Activated naive CD8-positive, alpha-beta T cell treated with anti-CD3 and anti-CD28 coated beads, Interleukin-2, amount 50 U/mL, for 24 hours (primary cell): ENCODE results near the gene RHBDD1.
A peak's percentile ranks its signal among the peaks of the same experiment; 100 is the strongest.

Experiments
- ATAC-seq: fragments of 150-1000 bp; cut with Tn5 transposase; one replicate; pipeline ENCODE4 v1.10.0; 2021
- DNase-seq: peaks from one replicate; pipeline ENCODE4 v3.0.0; 2021
- H3K27ac Mint-ChIP-seq: one replicate; pipeline ENCODE4 v1.8.0; 2021; ENCODE audit warnings: mild to moderate bottlenecking, mixed read lengths
- H3K27me3 Mint-ChIP-seq: one replicate; pipeline ENCODE4 v1.8.0; 2021; ENCODE audit warnings: mixed read lengths
- H3K36me3 Mint-ChIP-seq: one replicate; pipeline ENCODE4 v1.8.0; 2021; ENCODE audit warnings: low read depth, mixed read lengths
- H3K4me1 Mint-ChIP-seq: one replicate; pipeline ENCODE4 v1.8.0; 2021; ENCODE audit warnings: mixed read lengths
- H3K4me3 Mint-ChIP-seq: one replicate; pipeline ENCODE4 v1.8.0; 2021; ENCODE audit warnings: mild to moderate bottlenecking, moderate library complexity, mixed read lengths
- H3K9me3 Mint-ChIP-seq: one replicate; pipeline ENCODE4 v1.8.0; 2021; ENCODE audit warnings: mixed read lengths

RHBDD1 gene

DNA sequence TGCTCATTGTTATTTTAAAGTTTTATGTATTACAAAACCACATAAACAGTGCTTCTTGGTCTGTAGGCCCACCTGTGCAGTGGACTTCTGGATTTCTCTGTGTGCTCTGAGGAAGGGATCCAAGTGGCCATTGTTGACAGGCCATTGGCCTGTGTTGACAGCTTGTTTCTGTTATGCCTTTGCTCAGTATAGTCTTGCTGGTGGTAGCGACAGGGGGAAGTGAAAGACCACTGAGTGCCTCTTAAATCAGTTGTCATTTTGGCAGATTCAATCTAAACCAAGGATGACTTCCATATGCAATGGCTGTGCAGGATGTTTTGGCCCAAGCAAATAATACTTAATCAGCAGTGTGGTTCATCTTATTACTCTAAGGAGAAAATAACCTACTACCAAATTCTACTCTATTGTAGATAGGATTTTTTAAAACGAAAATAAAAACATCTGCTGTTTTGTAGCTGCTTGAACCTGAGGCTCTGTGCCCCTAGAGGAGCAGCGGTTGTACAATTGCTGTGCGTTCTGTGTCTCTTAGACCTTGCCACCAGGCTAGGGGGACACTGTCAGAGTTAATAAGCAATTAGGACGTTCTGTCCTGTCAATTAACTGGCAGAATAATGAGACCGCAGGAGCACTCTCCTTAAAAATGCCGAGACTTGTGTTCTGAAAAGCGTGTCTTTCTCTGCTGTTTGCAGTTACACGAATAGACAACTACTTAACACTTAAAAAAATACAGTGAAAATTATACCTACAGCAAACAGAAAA is 108.2 kb downstream of the RHBDD1 start:
- H3K9me3 Mint-ChIP-seq: peaks cover 4% of the 10 kb centered on the region
- DNase-seq: no peak
- no peak overlapping the region for H3K4me3 Mint-ChIP-seq
- H3K36me3 Mint-ChIP-seq: peaks cover 28% of the 10 kb centered on the region
- no peak for ATAC-seq
- no peak overlapping the region for H3K27ac Mint-ChIP-seq
- no peaks in the 10 kb centered on the region for H3K4me1 Mint-ChIP-seq
- no peaks in the 10 kb centered on the region for H3K27me3 Mint-ChIP-seq

DNA sequence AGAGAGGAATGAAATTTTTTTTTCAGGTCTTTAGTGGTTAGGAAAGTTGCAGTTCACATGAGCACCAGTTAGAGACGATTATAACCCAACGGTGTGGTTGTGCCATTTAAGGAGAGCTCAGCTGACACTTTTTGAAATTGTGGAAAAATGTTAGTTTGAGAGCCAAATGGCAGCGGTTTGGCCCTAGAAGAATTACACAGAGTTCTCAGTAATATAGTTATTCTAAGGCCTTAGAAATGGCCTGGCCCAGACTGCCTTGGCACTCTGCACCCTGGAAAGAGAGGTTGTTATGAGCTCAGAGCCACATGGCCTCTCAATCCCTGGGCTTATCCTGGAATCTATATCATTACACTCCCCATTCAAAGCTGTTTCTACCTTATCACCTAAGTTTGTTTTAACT is 117.4 kb downstream of the RHBDD1 start:
- ATAC-seq: no peak
- Mint-ChIP-seq H3K4me1 (peaks cover 6% of the 10 kb centered on the region), H3K27me3 (no peaks in the 10 kb centered on the region), H3K4me3 (no peak overlapping the region), H3K36me3 (peaks cover 39% of the 10 kb centered on the region), H3K9me3 (peaks cover 15% of the 10 kb centered on the region), H3K27ac (no peak overlapping the region)
- no peak for DNase-seq

DNA sequence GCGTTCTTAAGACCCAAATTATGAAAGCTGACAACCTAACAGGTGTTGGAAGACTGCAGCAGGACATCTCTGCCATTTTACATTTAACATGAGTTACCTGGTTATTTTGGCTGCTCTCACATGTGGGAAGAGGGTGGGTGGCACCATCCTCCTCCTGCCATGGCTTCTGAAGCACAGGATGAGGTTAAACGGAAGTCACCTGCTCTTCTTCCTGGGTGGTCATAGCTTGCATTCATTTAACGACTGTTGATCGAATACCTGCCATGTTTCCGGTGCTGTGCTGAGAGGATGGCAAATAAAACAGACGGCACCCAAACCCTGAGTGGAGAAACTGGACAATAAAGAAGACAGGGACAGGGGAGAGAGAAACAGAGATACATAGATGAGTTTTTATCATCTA is 118.0 kb downstream of the RHBDD1 start:
- Mint-ChIP-seq H3K4me3 (no peak overlapping the region), H3K27ac (no peak overlapping the region)
- no peak for ATAC-seq

DNA sequence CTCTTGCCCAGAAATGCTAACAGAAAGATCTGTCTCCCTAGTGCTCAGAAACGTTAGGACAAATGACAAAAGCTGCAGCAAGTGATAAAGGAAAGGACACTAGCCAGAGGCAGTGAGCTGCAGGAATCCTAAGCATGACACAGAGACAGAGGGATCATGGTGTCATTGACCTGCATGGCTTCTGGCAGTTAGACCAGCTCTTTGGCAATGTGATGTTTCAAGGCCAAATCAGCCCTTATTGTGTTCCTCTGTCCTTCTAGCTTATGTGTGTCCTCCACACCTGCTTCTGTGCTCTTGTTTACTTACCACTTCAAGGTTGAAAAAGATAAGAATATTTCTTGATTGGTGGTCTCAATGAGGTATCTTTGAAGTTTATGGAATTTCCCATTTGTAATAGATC is 120.8 kb downstream of the RHBDD1 start:
- no peaks in the 10 kb centered on the region for H3K27me3 Mint-ChIP-seq
- no peak for ATAC-seq
- no peak overlapping the region for H3K27ac Mint-ChIP-seq
- H3K4me3 Mint-ChIP-seq: no peak overlapping the region
- H3K36me3 Mint-ChIP-seq: peaks cover 44% of the 10 kb centered on the region
- H3K9me3 Mint-ChIP-seq: peaks cover 26% of the 10 kb centered on the region
- H3K4me1 Mint-ChIP-seq: peaks cover 6% of the 10 kb centered on the region
- DNase-seq: no peak

More for the DNA sequence above, 118.0 kb downstream of the RHBDD1 start:
- Mint-ChIP-seq H3K9me3 (peaks cover 21% of the 10 kb centered on the region), H3K36me3 (peaks cover 39% of the 10 kb centered on the region), H3K27me3 (no peaks in the 10 kb centered on the region), H3K4me1 (peaks cover 6% of the 10 kb centered on the region)
- no peak for DNase-seq

DNA sequence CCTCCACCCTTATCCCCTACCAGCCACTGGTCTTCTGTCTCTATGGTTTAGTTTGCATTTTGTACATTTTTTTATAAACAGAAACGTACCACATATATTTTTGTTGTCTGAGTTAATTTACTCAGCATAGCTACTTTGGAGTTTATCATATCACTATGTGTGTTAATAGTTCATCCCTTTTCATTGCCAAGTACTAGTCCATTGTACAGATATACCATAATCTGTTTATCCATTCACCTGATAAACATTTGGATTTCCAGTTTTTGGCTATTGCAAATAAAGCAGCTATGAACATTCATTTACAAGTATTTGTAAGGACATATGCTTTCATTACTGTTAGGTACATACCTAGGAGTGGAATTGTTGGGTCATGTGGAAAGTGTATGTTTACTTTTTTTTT is 123.6 kb downstream of the RHBDD1 start:
- no peak overlapping the region for H3K4me3 Mint-ChIP-seq
- DNase-seq: no peak

DNA sequence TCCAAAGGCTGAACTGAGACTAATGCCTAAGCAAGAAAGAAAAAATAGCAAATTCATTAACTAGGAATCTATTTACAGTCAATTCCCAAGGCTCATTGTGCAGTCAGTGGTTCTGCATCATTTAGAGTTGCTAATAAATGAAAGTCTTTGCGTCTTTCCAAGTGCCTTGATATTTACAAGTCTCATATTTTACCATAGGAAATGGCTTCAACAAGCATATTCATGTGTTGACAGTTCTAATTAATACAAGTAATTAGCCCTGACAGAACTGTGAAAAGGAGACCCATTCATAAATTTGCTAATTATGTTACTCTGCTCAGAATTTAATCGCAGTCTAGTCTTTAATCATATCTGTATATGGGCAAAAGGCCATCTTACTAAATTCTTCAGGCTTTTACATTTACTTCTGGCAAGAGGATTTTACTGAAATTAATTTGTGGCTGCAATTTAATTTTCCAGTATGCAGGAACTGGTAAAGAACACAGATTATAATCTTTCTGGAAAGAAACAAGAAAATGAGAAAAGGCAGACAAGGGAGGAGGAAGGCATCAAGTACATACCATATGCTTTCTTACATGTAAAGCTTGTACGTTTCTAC is 126.4 kb downstream of the RHBDD1 start:
- no peak overlapping the region for H3K4me3 Mint-ChIP-seq
- H3K4me1 Mint-ChIP-seq: no peaks in the 10 kb centered on the region
- DNase-seq: no peak
- no peak overlapping the region for H3K27ac Mint-ChIP-seq
- peaks cover 21% of the 10 kb centered on the region for H3K36me3 Mint-ChIP-seq
- ATAC-seq: no peak
- no peaks in the 10 kb centered on the region for H3K27me3 Mint-ChIP-seq
- H3K9me3 Mint-ChIP-seq: peaks cover 15% of the 10 kb centered on the region

More for the DNA sequence above, 123.6 kb downstream of the RHBDD1 start:
- Mint-ChIP-seq H3K4me1 (no peaks in the 10 kb centered on the region), H3K27ac (no peak overlapping the region), H3K36me3 (peaks cover 40% of the 10 kb centered on the region), H3K9me3 (peaks cover 26% of the 10 kb centered on the region), H3K27me3 (no peaks in the 10 kb centered on the region)
- ATAC-seq: no peak

DNA sequence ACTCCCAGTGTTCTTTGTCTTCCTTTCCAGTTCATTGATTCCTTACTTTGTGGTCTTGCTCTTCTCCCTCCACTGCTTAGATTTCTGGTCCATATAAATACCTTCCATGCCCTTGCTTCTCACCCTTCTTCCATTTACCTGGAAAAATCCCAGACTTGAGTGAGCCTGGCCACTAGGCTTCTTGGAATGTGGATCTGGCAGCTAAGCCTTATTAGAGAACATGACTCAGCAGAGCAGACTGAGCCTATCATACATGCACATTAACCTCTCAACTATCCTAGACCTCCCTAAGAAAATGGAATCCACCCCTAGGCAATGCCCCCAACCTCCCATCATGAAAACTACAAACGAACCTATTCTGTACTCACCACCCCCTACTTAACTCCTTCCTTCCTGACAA is 127.7 kb downstream of the RHBDD1 start:
- no peak for DNase-seq
- Mint-ChIP-seq H3K4me3 (no peak overlapping the region), H3K9me3 (peaks cover 9% of the 10 kb centered on the region), H3K27ac (no peak overlapping the region), H3K4me1 (no peaks in the 10 kb centered on the region), H3K27me3 (no peaks in the 10 kb centered on the region), H3K36me3 (peaks cover 15% of the 10 kb centered on the region)
- no peak for ATAC-seq

DNA sequence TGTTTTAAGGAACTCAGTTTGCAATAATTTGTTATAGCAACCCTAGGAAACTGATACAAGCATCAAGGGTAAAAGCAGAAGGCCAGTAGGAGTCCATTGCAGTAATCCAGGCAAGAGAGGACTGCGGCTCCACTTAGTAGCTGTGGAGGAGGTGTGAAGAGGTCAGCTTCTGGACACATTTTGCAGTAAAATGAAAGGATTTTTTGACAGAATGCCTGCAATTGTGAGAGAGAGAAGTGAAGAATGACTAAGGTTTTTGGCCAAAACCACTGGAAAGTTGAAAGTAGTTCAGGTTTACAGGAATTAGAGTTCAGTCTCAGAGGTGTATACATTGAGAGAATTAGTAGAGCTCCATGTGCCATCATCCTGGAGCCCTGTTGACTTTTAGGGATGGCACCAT is 129.5 kb downstream of the RHBDD1 start:
- H3K27ac Mint-ChIP-seq: no peak overlapping the region
- no peak overlapping the region for H3K4me3 Mint-ChIP-seq
- no peaks in the 10 kb centered on the region for H3K27me3 Mint-ChIP-seq
- H3K4me1 Mint-ChIP-seq: peaks cover 10% of the 10 kb centered on the region
- H3K9me3 Mint-ChIP-seq: no peaks in the 10 kb centered on the region
- ATAC-seq (no peak), DNase-seq (no peak)
- peaks cover 6% of the 10 kb centered on the region for H3K36me3 Mint-ChIP-seq

DNA sequence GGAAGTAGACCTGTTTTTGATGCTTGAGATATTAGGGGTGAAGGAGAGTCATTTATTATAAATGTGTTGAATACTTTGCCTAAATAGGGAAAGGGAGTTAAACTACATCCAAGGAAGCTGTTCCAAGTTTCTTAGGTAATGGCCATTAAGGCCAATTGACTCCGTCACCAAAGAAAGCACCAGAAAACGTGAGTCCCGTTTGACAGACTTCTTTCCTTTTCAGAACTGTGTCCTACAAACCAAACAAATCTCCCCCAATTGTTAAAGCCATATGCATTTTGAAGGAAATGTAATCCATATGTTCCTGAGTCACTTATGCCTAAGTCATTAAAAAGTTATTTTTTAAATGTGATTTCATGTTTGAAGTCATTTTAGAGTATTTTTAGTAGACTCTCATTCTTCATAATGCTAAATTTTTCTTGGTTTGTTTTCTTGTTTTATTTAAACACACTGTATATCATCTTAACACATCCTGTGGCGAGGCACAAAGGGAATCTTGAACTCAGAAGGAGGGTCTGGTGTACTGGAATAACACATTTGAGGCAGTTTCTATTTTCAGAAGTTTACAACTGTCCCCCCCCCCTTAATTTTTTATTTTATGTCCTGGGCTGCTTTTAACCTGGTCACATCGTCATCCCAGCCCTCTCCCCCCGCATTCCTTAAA is 133.7 kb downstream of the RHBDD1 start:
- peaks cover 10% of the 10 kb centered on the region for H3K36me3 Mint-ChIP-seq
- H3K4me1 Mint-ChIP-seq: peaks cover 25% of the 10 kb centered on the region
- H3K4me3 Mint-ChIP-seq: no peak overlapping the region
- ATAC-seq (no peak), DNase-seq (no peak)
- peak overlapping the region; percentile 58 for H3K27ac Mint-ChIP-seq
- no peaks in the 10 kb centered on the region for H3K27me3 Mint-ChIP-seq
- no peaks in the 10 kb centered on the region for H3K9me3 Mint-ChIP-seq

DNA sequence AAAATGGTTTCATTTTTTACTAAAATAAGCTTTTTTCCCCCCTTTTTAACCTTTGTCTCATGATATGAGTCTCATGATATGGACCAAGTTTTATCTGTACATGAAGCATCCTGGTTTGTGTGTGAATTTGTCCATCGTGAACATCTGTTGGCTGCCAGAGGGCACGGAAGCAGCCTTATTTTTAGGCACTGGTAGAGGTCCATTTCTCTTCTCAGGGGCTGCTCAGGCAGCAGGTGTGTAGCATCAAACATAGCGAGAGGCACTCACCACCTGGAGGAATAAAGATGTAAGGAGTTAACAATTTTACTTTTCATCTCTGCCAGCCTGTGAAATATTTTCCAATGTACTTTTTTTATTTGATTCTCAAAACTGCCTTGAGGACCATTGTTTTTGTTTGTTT is 134.5 kb downstream of the RHBDD1 start:
- peak overlapping the region; percentile 1 for H3K4me3 Mint-ChIP-seq
- H3K9me3 Mint-ChIP-seq: no peaks in the 10 kb centered on the region
- H3K36me3 Mint-ChIP-seq: peaks cover 13% of the 10 kb centered on the region
- H3K4me1 Mint-ChIP-seq: peaks cover 25% of the 10 kb centered on the region
- peak overlapping the region; percentile 76 for H3K27ac Mint-ChIP-seq
- DNase-seq: no peak
- no peak for ATAC-seq
- no peaks in the 10 kb centered on the region for H3K27me3 Mint-ChIP-seq

DNA sequence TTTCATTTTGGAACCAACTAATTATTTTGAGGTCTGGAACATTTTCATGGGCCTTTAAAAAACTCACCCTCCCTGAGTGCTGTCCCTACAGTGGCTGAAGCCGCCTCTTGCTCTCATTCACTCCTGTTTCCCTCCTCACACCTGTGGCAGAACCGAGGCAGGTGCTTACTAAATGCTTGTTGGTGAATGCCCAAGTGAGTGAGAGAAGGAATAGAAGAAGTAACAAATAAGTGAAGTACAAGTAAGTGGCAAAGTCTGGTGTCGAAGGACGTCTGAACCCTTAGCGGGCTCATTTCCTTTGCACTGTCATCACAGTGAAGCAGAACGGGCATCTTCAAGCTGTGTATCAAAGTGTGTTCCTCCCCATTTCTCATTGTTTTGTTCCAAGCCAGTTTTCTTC is 135.2 kb downstream of the RHBDD1 start:
- H3K27ac Mint-ChIP-seq: peak overlapping the region; percentile 76
- no peak for ATAC-seq
- H3K4me1 Mint-ChIP-seq: peaks cover 25% of the 10 kb centered on the region
- peak overlapping the region; percentile 53 for H3K4me3 Mint-ChIP-seq
- no peaks in the 10 kb centered on the region for H3K9me3 Mint-ChIP-seq
- no peak for DNase-seq
- peaks cover 13% of the 10 kb centered on the region for H3K36me3 Mint-ChIP-seq
- H3K27me3 Mint-ChIP-seq: no peaks in the 10 kb centered on the region

DNA sequence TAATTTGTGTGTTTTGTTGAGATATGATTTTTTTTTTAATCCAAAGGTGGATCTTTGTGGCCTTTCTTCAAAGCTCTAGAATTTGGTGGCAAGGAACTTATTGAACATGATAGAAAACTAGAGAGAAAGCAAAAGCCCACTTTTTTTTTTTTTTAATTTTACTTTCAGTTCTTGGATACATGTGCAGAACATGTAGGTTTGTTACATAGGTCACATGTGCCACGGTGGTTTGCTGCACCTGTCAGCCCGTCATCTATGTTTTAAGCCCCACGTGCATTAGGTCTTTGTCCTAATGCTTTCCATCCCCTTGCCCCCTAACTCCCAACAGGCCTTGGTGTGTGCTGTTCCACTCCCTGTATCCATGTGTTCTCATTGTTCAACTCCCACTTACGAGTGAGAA is 135.9 kb downstream of the RHBDD1 start:
- ATAC-seq: no peak
- Mint-ChIP-seq H3K4me3 (no peak overlapping the region), H3K9me3 (no peaks in the 10 kb centered on the region), H3K4me1 (peaks cover 25% of the 10 kb centered on the region), H3K27me3 (no peaks in the 10 kb centered on the region), H3K36me3 (peaks cover 11% of the 10 kb centered on the region), H3K27ac (peak overlapping the region; percentile 76)
- DNase-seq: no peak

DNA sequence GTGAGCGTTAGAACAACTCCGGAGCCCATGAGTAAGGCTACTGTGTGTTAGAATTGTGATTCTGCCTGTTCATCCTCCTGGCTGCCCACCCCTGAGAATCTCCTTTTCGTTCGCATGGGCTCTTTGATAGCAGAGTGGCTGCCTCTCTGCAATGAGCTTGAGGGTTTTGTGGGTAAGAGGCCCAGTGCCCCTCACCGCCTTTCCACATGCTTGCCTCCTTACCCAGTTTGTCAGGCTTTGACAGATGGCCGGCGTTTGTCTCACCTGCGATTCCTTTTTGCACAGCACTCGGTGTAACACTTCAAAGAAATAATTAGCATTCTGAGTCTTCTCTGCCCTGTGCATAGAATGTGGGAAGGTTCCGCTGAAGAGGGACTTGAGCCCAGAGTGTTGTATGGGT is 138.0 kb downstream of the RHBDD1 start:
- H3K27me3 Mint-ChIP-seq: no peaks in the 10 kb centered on the region
- no peaks in the 10 kb centered on the region for H3K9me3 Mint-ChIP-seq
- peaks cover 29% of the 10 kb centered on the region for H3K4me1 Mint-ChIP-seq
- DNase-seq: no peak
- peaks cover 14% of the 10 kb centered on the region for H3K36me3 Mint-ChIP-seq
- H3K4me3 Mint-ChIP-seq: no peak overlapping the region
- ATAC-seq: no peak
- no peak overlapping the region for H3K27ac Mint-ChIP-seq

DNA sequence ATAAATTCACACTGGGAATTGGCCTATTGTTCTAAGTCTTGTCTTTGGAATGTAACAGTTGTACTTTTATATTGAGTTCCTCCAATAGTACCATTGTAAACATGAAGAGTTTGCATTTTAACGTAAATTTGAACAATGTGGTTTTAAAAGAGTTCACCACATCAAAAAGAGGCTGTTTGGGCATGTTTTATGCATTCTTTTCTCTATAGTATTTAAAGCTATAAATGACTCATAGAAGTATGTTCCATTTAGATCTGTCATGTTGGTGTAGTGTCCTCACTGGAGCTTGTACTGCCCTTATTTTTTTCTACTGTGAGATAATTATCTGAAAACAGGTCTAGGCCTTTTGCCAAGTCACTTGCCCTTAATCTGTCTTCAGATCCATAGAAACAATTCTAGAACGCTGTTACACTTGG is 141.9 kb downstream of the RHBDD1 start:
- H3K9me3 Mint-ChIP-seq: no peaks in the 10 kb centered on the region
- no peaks in the 10 kb centered on the region for H3K27me3 Mint-ChIP-seq
- ATAC-seq: no peak
- H3K36me3 Mint-ChIP-seq: peaks cover 12% of the 10 kb centered on the region
- DNase-seq: no peak
- no peak overlapping the region for H3K4me3 Mint-ChIP-seq
- H3K27ac Mint-ChIP-seq: no peak overlapping the region
- H3K4me1 Mint-ChIP-seq: peaks cover 3% of the 10 kb centered on the region

DNA sequence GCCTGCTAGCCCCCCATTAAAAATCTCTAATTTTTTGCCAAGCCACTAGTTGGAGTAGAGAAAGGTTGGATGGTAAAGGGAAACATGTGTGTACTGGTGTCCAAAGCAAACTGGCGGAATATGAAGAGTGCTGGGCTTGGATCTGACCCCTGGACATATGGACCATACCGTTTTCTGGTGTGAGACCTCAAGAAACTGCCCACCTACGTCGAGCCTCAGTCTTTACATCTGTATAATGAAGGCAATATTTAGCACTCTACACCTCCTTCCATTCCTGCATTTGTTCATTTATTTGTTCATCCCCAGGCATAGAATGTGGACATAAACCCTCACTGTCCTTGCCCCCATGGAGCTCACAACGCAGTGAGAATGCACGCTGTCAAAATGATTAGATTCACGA is 142.4 kb downstream of the RHBDD1 start:
- no peaks in the 10 kb centered on the region for H3K27me3 Mint-ChIP-seq
- H3K36me3 Mint-ChIP-seq: peaks cover 11% of the 10 kb centered on the region
- DNase-seq: no peak
- peaks cover 3% of the 10 kb centered on the region for H3K4me1 Mint-ChIP-seq
- H3K27ac Mint-ChIP-seq: no peak overlapping the region
- ATAC-seq: no peak
- H3K9me3 Mint-ChIP-seq: no peaks in the 10 kb centered on the region
- no peak overlapping the region for H3K4me3 Mint-ChIP-seq
